ENCODE results near the gene ZNF862. TPM values are rescaled to one million over a fixed set of nuclear protein-coding genes. Genes with fewer than 3 reads are reported as not detected.

The ZNF862 gene
- total RNA-seq, 2 experiments from 2014 or later: 44.1 to 45.6 TPM

- H3K27me3 Mint-ChIP-seq: no peaks in the 10 kb centered on the region
- peak overlapping the region; percentile 63 for H3K4me3 Mint-ChIP-seq
- POLR2A ChIA-PET: interaction anchor here (3.8 kb wide), 1 partner anchor 25 kb away, joined by 23 read pairs; the partner anchor contains the start of gene ZNF862
- H3K4me1 Mint-ChIP-seq: peaks cover 69% of the 10 kb centered on the region
- H3K27ac Mint-ChIP-seq: peak overlapping the region; percentile 92
- no peaks in the 10 kb centered on the region for H3K9me3 Mint-ChIP-seq
- peaks cover 37% of the 10 kb centered on the region for H3K36me3 Mint-ChIP-seq
- ATAC-seq (ENCODE audit: low read depth) (no peak), DNase-seq (no peak)
Observed at GRCh38 chr7:149864023-149864422, 25.8 kb downstream of the ZNF862 start.

GRCh38 chr7:149864751-149865150, 26.6 kb downstream of the ZNF862 start:
- Mint-ChIP-seq H3K36me3 (peaks cover 40% of the 10 kb centered on the region), H3K4me3 (peak overlapping the region; percentile 76), H3K27ac (peak overlapping the region; percentile 96), H3K9me3 (no peaks in the 10 kb centered on the region), H3K4me1 (peaks cover 71% of the 10 kb centered on the region), H3K27me3 (no peaks in the 10 kb centered on the region)
- ATAC-seq (ENCODE audit: low read depth): no peak
- POLR2A ChIA-PET: interaction anchor here (0.6 to 3.8 kb wide), 7 partner anchors 8 to 65 kb away, joined by 3 to 23 read pairs (median 5); partner anchors contain the start of gene ZNF862
- no peak for DNase-seq

GRCh38 chr7:149865437-149865836, 27.3 kb downstream of the ZNF862 start:
- ATAC-seq (ENCODE audit: low read depth) (peak; percentile 73), DNase-seq (peak; percentile 64)
- Mint-ChIP-seq H3K4me1 (peaks cover 74% of the 10 kb centered on the region), H3K27ac (peak overlapping the region; percentile 96), H3K4me3 (peak overlapping the region; percentile 76), H3K36me3 (peaks cover 33% of the 10 kb centered on the region), H3K27me3 (no peaks in the 10 kb centered on the region), H3K9me3 (no peaks in the 10 kb centered on the region)
- POLR2A ChIA-PET: interaction anchor here (0.8 to 3.8 kb wide), 9 partner anchors 9 to 66 kb away, joined by 3 to 23 read pairs (median 4); partner anchors contain the start of gene ZNF862

GRCh38 chr7:149866139-149866778, 28.1 kb downstream of the ZNF862 start:
- no peaks in the 10 kb centered on the region for H3K27me3 Mint-ChIP-seq
- H3K4me1 Mint-ChIP-seq: peaks cover 82% of the 10 kb centered on the region
- peak overlapping the region; percentile 96 for H3K27ac Mint-ChIP-seq
- DNase-seq: no peak
- H3K36me3 Mint-ChIP-seq: peaks cover 29% of the 10 kb centered on the region
- no peaks in the 10 kb centered on the region for H3K9me3 Mint-ChIP-seq
- H3K4me3 Mint-ChIP-seq: peak overlapping the region; percentile 76
- POLR2A ChIA-PET: interaction anchor here (1.0 to 3.8 kb wide), 3 partner anchors 17 to 27 kb away, joined by 3 to 23 read pairs (median 3); partner anchors contain the start of gene ZNF862
- no peak for ATAC-seq (ENCODE audit: low read depth)

- peak overlapping the region; percentile 66 for H3K4me3 Mint-ChIP-seq
- H3K27me3 Mint-ChIP-seq: no peaks in the 10 kb centered on the region
- DNase-seq: no peak
- H3K27ac Mint-ChIP-seq: peak overlapping the region; percentile 96
- no peak for ATAC-seq (ENCODE audit: low read depth)
- peaks cover 26% of the 10 kb centered on the region for H3K36me3 Mint-ChIP-seq
- peaks cover 86% of the 10 kb centered on the region for H3K4me1 Mint-ChIP-seq
- POLR2A ChIA-PET: interaction anchor here (1.1 kb wide), 1 partner anchor 28 kb away, joined by 8 read pairs; the partner anchor contains the start of gene ZNF862
- no peaks in the 10 kb centered on the region for H3K9me3 Mint-ChIP-seq
Observed at GRCh38 chr7:149866779-149867447, 28.7 kb downstream of the ZNF862 start.

- peaks cover 87% of the 10 kb centered on the region for H3K4me1 Mint-ChIP-seq
- H3K9me3 Mint-ChIP-seq: no peaks in the 10 kb centered on the region
- ATAC-seq (ENCODE audit: low read depth): no peak
- H3K27ac Mint-ChIP-seq: peak overlapping the region; percentile 97
- DNase-seq: no peak
- H3K27me3 Mint-ChIP-seq: no peaks in the 10 kb centered on the region
- POLR2A ChIA-PET: interaction anchor here (1.0 to 4.2 kb wide), 3 partner anchors 29 to 500 kb away, joined by 3 to 42 read pairs (median 8); partner anchors contain the start of genes REPIN1 and ZNF862
- H3K36me3 Mint-ChIP-seq: peaks cover 16% of the 10 kb centered on the region
- H3K4me3 Mint-ChIP-seq: peak overlapping the region; percentile 66
Observed at GRCh38 chr7:149867762-149868622, 29.8 kb downstream of the ZNF862 start.

- H3K27me3 Mint-ChIP-seq: no peaks in the 10 kb centered on the region
- H3K4me3 Mint-ChIP-seq: peak overlapping the region; percentile 37
- ATAC-seq (ENCODE audit: low read depth) (no peak), DNase-seq (no peak)
- POLR2A ChIA-PET: interaction anchor here (1.0 to 4.2 kb wide), 4 partner anchors 19 to 500 kb away, joined by 3 to 42 read pairs (median 4); partner anchors contain the start of genes REPIN1 and ZNF862
- peaks cover 81% of the 10 kb centered on the region for H3K4me1 Mint-ChIP-seq
- no peaks in the 10 kb centered on the region for H3K9me3 Mint-ChIP-seq
- peaks cover 15% of the 10 kb centered on the region for H3K36me3 Mint-ChIP-seq
- peak overlapping the region; percentile 97 for H3K27ac Mint-ChIP-seq
Observed at GRCh38 chr7:149868623-149869290, 30.6 kb downstream of the ZNF862 start.

- ATAC-seq (ENCODE audit: low read depth) (no peak), DNase-seq (no peak)
- peaks cover 14% of the 10 kb centered on the region for H3K36me3 Mint-ChIP-seq
- peak overlapping the region; percentile 97 for H3K27ac Mint-ChIP-seq
- H3K9me3 Mint-ChIP-seq: no peaks in the 10 kb centered on the region
- POLR2A ChIA-PET: interaction anchor here (1.0 to 4.2 kb wide), 4 partner anchors 19 to 499 kb away, joined by 3 to 42 read pairs (median 4); partner anchors contain the start of genes REPIN1 and ZNF862
- H3K4me3 Mint-ChIP-seq: peak overlapping the region; percentile 79
- peaks cover 77% of the 10 kb centered on the region for H3K4me1 Mint-ChIP-seq
- H3K27me3 Mint-ChIP-seq: no peaks in the 10 kb centered on the region
Observed at GRCh38 chr7:149869291-149869650, 31.1 kb downstream of the ZNF862 start.

- Mint-ChIP-seq H3K36me3 (peaks cover 12% of the 10 kb centered on the region), H3K9me3 (no peaks in the 10 kb centered on the region), H3K27ac (peak overlapping the region; percentile 97), H3K27me3 (no peaks in the 10 kb centered on the region), H3K4me1 (peaks cover 78% of the 10 kb centered on the region), H3K4me3 (peak overlapping the region; percentile 79)
- POLR2A ChIA-PET: interaction anchor here (1.0 to 4.2 kb wide), 3 partner anchors 20 to 63 kb away, joined by 3 to 42 read pairs (median 4); partner anchors contain the start of gene ZNF862
- DNase-seq (no peak), ATAC-seq (ENCODE audit: low read depth) (peak; percentile 37)
Observed at GRCh38 chr7:149869867-149870266, 31.7 kb downstream of the ZNF862 start.

- Mint-ChIP-seq H3K27ac (peak overlapping the region; percentile 97), H3K9me3 (no peaks in the 10 kb centered on the region), H3K4me1 (peaks cover 79% of the 10 kb centered on the region), H3K36me3 (peaks cover 10% of the 10 kb centered on the region), H3K4me3 (peak overlapping the region; percentile 79), H3K27me3 (no peaks in the 10 kb centered on the region)
- DNase-seq (no peak), ATAC-seq (ENCODE audit: low read depth) (peak; percentile 3)
- POLR2A ChIA-PET: interaction anchor here (4.2 kb wide), 1 partner anchor 31 kb away, joined by 42 read pairs; the partner anchor contains the start of gene ZNF862
Observed at GRCh38 chr7:149870274-149870673, 32.1 kb downstream of the ZNF862 start.

GRCh38 chr7:149870701-149871483, 32.7 kb downstream of the ZNF862 start:
- POLR2A ChIA-PET: interaction anchor here (4.2 kb wide), 1 partner anchor 32 kb away, joined by 42 read pairs; the partner anchor contains the start of gene ZNF862
- peaks cover 15% of the 10 kb centered on the region for H3K36me3 Mint-ChIP-seq
- H3K9me3 Mint-ChIP-seq: no peaks in the 10 kb centered on the region
- peak overlapping the region; percentile 79 for H3K4me3 Mint-ChIP-seq
- no peak for DNase-seq
- no peak for ATAC-seq (ENCODE audit: low read depth)
- H3K27ac Mint-ChIP-seq: peak overlapping the region; percentile 97
- peaks cover 80% of the 10 kb centered on the region for H3K4me1 Mint-ChIP-seq
- no peaks in the 10 kb centered on the region for H3K27me3 Mint-ChIP-seq

All from activated naive CD8-positive, alpha-beta T cell treated with anti-CD3 and anti-CD28 coated beads, Interleukin-2, amount 10 ng/mL, durations not matched to agents 7 days and 5 days (primary cell).